Measurements from ENCODE around the gene TMTC2.

- TF ChIP-seq, protein P1, sequence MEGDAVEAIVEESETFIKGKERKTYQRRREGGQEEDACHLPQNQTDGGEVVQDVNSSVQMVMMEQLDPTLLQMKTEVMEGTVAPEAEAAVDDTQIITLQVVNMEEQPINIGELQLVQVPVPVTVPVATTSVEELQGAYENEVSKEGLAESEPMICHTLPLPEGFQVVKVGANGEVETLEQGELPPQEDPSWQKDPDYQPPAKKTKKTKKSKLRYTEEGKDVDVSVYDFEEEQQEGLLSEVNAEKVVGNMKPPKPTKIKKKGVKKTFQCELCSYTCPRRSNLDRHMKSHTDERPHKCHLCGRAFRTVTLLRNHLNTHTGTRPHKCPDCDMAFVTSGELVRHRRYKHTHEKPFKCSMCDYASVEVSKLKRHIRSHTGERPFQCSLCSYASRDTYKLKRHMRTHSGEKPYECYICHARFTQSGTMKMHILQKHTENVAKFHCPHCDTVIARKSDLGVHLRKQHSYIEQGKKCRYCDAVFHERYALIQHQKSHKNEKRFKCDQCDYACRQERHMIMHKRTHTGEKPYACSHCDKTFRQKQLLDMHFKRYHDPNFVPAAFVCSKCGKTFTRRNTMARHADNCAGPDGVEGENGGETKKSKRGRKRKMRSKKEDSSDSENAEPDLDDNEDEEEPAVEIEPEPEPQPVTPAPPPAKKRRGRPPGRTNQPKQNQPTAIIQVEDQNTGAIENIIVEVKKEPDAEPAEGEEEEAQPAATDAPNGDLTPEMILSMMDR (IDR thresholded peaks at IDR 0.05), result no peak
- no peak for TF ChIP-seq POLR2A (IDR thresholded peaks at IDR 0.05)
Measured at GRCh38 chr12:83018088-83018487, 331.4 kb downstream of the TMTC2 start.
